Kidney (tissue), 14 donors: ENCODE data around the gene TNFRSF1B. TPM values are rescaled to one million over a fixed set of nuclear protein-coding genes. Genes with fewer than 3 reads are reported as not detected.
A peak's percentile ranks its signal among the peaks of the same experiment; 100 is the strongest.

Experiments
- DNase-seq, 5 donors: peaks; one replicate each; pipeline ENCODE4 v3.0.0-alpha.2; 2013 to 2020
- FAIRE-seq: peaks from 2 replicates; lab custom pipeline; 2012; peaks lifted over from hg19 to GRCh38; lab: Jason Lieb, UNC
- H3K27ac ChIP-seq, 2 donors: one replicate each; pipeline ENCODE4 v1.7.0; 2013; ENCODE audit warnings: low read depth in 2 of 2, low read length in 2 of 2, inconsistent platforms in 1 of 2
- H3K27me3 ChIP-seq: one replicate; pipeline ENCODE4 v1.7.1; 2013; ENCODE audit warnings: low read length, inconsistent platforms; ENCODE audit not compliant: control insufficient read depth, insufficient read depth
- H3K36me3 ChIP-seq, 3 donors: one replicate each; pipeline versions ENCODE4 v1.7.0 to v1.7.1; 2013; ENCODE audit warnings: low read length in 3 of 3, control low read depth in 1 of 3, inconsistent platforms in 1 of 3; ENCODE audit not compliant: insufficient read depth in 3 of 3, control insufficient read depth in 2 of 3
- H3K4me1 ChIP-seq, 3 donors: one replicate each; pipeline versions ENCODE4 v1.7.0 to v1.7.1; 2013; ENCODE audit warnings: low read length in 3 of 3, inconsistent platforms in 1 of 3, low read depth in 1 of 3; ENCODE audit not compliant: control insufficient read depth in 2 of 3, insufficient read depth in 2 of 3
- H3K4me3 ChIP-seq, 3 donors: one replicate each; pipeline versions ENCODE4 v1.7.0 to v1.8.1; 2013; ENCODE audit warnings: low read length in 3 of 3, control low read depth in 1 of 3, inconsistent platforms in 1 of 3
- H3K9ac ChIP-seq, 3 donors: one replicate each; pipeline versions ENCODE4 v1.7.0 to v1.7.1; 2013; ENCODE audit warnings: low read length in 3 of 3, control low read depth in 1 of 3, inconsistent platforms in 1 of 3
- H3K9me3 ChIP-seq, 3 donors: one replicate each; pipeline versions ENCODE4 v1.7.0 to v1.7.1; 2013; ENCODE audit warnings: low read length in 3 of 3, control low read depth in 1 of 3, inconsistent platforms in 1 of 3; ENCODE audit not compliant: control insufficient read depth in 2 of 3, insufficient read depth in 1 of 3
- intact Hi-C: fragments of 100-400 bp; cut with DNase I; formaldehyde crosslinking; loops from one replicate; pipeline ENCODE4 v1.11.1; 2022
- polyA plus RNA-seq: library from polyadenylated mRNA; stranded (reverse); fragments of 350-450 nt; fragmentation: Illumina TruSeq; extraction: RNeasy Lipid Tissue Mini Kit (QIAGEN cat#74804); gene quantifications from one replicate; pipeline ENCODE4 v1.2.3, GENCODE V29; 2014; ENCODE audit warnings: low read depth, low replicate concordance; ENCODE audit not compliant: insufficient read depth
- total RNA-seq: library from RNA; stranded (reverse); fragmentation: NEBNext Ultra II Directional; extraction: Animal tissue kit (Norgen Biotek cat#: 25700); gene quantifications from one replicate; pipeline ENCODE4 v1.2.1, GENCODE V29; 2021
- TF ChIP-seq, protein P1 (sequence below): IDR thresholded peaks from 3 replicates; pipeline ENCODE4 v1.5.1; 2012; ENCODE audit warnings: mild to moderate bottlenecking, moderate library complexity, borderline replicate concordance; ENCODE audit not compliant: insufficient read depth; ENCODE audit errors: extremely low read depth
- donor health status: control.
- donor health status: control.
- donor health status: control.
- donor health status: control.
- donor health status: control.
- donor health status: DM: yes; HTN: yes; CAD: no.
- donor health status: Normal renal cell carcinoma (clear cell type).

TNFRSF1B gene
- total and polyA plus RNA-seq, 2 donors from 2014 or later, result 7.7 to 47.1 TPM

- H3K36me3 ChIP-seq, result no peaks in the 10 kb centered on the region
- TF ChIP-seq, protein P1, sequence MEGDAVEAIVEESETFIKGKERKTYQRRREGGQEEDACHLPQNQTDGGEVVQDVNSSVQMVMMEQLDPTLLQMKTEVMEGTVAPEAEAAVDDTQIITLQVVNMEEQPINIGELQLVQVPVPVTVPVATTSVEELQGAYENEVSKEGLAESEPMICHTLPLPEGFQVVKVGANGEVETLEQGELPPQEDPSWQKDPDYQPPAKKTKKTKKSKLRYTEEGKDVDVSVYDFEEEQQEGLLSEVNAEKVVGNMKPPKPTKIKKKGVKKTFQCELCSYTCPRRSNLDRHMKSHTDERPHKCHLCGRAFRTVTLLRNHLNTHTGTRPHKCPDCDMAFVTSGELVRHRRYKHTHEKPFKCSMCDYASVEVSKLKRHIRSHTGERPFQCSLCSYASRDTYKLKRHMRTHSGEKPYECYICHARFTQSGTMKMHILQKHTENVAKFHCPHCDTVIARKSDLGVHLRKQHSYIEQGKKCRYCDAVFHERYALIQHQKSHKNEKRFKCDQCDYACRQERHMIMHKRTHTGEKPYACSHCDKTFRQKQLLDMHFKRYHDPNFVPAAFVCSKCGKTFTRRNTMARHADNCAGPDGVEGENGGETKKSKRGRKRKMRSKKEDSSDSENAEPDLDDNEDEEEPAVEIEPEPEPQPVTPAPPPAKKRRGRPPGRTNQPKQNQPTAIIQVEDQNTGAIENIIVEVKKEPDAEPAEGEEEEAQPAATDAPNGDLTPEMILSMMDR, result no peak
- FAIRE-seq (no peak), DNase-seq (peak in 2 of 5 donors; percentile 48 to 67)
- no peaks in the 10 kb centered on the region for H3K27me3 ChIP-seq
- H3K27ac ChIP-seq, result no peak overlapping the region
- no peak overlapping the region for H3K9ac ChIP-seq
- no peak overlapping the region for H3K4me3 ChIP-seq
- H3K9me3 ChIP-seq, result no peaks in the 10 kb centered on the region
- peaks cover 0 to 8% (median 0%) of the 10 kb centered on the region in 3 donors for H3K4me1 ChIP-seq
- intact Hi-C loops, result no loop called here
Measured at GRCh38 chr1:12142141-12142823, 24.5 kb upstream of the TNFRSF1B start.

GRCh38 chr1:12142891-12143630 is 23.7 kb upstream of the TNFRSF1B start:
- FAIRE-seq, result no peak
- DNase-seq, result peak in 1 of 5 donors; percentile 78

DNA sequence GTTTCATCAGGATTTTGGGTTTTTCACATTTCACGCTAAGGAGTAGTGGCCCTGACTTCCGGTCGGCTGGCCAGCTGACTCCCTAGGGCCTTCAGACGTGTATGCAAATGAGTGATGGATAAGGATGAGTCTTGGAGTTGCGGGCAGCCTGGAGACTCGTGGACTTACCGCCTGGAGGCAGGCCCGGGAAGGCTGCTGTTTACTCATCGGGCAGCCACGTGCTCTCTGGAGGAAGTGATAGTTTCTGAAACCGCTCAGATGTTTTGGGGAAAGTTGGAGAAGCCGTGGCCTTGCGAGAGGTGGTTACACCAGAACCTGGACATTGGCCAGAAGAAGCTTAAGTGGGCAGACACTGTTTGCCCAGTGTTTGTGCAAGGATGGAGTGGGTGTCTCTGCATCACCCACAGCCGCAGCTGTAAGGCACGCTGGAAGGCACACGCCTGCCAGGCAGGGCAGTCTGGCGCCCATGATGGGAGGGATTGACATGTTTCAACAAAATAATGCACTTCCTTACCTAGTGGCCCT is 23.1 kb upstream of the TNFRSF1B start:
- Histone ChIP-seq H3K36me3 (no peaks in the 10 kb centered on the region), H3K4me1 (peaks cover 0 to 12% (median 0%) of the 10 kb centered on the region in 3 donors), H3K9me3 (no peaks in the 10 kb centered on the region), H3K4me3 (no peak overlapping the region), H3K27me3 (no peaks in the 10 kb centered on the region), H3K9ac (no peak overlapping the region), H3K27ac (peak overlapping the region in 1 of 2 donors; percentile 83)
- FAIRE-seq, result no peak
- intact Hi-C loops, result no loop called here
- TF ChIP-seq, protein P1, result no peak
- peak in 2 of 5 donors; percentile 55 to 91 for DNase-seq

More at GRCh38 chr1:12142891-12143630, 23.7 kb upstream of the TNFRSF1B start:
- intact Hi-C loops, result no loop called here
- Histone ChIP-seq H3K9ac (no peak overlapping the region), H3K4me3 (no peak overlapping the region), H3K27me3 (no peaks in the 10 kb centered on the region), H3K9me3 (no peaks in the 10 kb centered on the region), H3K27ac (peak overlapping the region in 1 of 2 donors; percentile 80), H3K36me3 (no peaks in the 10 kb centered on the region), H3K4me1 (peaks cover 0 to 8% (median 0%) of the 10 kb centered on the region in 3 donors)
- TF ChIP-seq, protein P1, result no peak
